ENCODE data around the gene SLC39A9.

SLC39A9 gene, protein sequence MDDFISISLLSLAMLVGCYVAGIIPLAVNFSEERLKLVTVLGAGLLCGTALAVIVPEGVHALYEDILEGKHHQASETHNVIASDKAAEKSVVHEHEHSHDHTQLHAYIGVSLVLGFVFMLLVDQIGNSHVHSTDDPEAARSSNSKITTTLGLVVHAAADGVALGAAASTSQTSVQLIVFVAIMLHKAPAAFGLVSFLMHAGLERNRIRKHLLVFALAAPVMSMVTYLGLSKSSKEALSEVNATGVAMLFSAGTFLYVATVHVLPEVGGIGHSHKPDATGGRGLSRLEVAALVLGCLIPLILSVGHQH

DNA sequence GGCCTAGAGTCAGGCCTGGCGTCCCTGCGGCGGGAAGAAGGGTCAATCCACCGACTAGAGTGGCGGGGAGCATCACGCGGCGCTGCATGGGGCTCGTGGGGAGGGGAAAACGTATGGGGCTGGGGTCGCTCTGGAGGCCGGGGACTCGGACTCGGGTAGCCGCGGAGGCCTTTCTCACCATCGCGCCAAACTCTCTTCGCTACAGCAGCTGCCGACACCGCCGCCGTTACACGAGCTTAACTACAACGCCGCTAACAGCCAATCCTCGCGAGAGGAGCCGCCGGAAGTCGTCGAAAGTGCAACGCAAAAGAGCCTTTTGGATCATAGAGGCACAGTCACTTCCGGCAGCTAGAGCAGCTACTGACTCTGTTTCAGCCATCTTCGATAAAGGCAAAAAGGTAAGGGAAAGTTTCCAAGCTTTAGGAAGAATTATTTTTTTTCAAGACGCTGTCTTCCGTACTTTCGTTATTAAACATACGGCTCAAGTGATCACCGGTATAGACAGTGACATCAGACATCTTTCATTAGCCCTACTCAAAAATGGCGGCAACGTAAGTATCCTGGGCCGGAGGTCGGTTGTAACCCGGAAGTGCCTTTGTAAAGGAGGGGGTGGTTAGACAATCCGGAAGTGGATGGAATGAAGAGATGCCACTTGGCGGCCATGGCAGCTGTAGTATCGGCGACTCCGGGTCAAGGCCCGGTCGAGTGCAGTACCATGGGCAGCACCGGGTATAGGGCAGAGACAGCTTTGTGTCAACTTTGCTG is at the start of gene SLC39A9, which contains the start of gene ERH:
SLC39A9 (plus strand) TSS at position 640 of the 765 bp plus-strand sequence. CDS start 678 bp downstream, outside the sequence.
ERH (minus strand) TSS at position 247 of the 765 bp plus-strand sequence; CDS start at position 181, 66 bp downstream.
- DNase-seq = peak; percentile 93

DNA sequence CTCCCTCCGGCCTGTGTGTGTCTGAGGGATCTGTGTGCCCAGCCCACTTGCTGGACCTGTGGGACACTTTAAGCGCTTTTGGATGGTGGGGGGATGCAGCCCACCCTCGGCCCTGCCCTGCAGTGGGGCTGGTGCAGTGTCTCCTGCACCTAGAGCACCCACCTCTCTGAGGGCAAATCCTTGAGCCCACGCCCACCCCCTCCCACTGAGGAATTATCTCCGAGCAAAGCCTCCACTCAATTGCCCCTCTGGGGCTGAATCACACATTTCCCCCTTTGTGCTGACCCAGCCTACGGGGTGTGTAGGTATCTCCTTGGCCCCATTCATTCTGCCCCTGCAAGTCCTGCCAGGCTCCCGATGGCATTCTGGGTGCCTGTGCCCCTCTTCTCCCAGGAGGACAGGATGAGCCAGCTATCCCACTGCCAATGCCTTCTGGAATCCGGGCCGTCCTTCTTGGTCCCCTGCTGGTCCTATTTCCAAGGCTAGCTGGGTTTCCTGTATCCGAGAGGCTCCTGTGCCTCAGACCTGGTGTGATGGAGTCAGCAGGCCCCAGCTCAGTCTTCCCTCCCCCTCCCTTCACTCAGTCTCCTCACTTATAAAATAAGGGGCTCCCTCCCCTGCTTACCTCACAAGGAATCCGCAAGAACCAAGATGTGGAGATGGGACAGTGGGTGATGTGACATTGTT is 49.3 kb upstream of the SLC39A9 start:
- no peak for DNase-seq

DNA sequence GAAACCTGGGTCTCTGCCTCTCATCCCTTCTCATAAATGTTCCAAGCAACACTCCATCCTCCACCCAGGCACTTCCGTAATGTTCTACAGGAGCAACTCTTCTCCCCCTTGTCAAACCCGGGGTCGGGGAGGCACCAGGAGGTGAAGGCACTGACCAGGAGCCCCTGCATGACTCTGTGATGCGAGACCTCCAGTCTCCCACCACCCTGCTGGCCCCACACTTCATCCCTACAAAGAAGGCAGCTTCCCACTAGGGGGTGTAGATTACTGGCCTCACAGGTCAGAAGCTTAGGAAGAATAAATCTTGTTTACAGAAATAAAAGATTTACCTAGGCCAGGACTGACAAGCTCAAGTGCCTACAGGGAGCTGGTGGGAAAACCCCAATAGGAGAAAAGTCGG is 47.6 kb upstream of the SLC39A9 start:
- no peak for DNase-seq

DNA sequence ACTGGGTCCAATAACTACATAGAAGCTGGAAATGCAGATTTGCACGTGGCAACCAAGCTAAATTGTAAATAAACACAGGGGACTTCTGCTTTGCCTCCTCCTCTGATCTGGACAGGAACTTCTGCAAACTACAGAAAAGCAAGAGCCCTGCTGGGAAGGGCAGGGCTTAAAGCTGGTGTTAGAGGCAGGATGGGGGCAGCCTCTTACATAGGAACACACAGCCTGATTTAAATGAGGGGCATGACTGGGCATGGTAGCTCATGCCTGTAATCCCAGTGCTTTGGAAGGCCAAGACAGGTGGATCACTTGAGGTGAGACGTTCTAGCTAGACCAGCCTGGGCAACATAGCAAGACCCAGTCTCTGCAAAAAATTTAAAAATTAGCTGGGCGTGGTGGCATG is 47.1 kb upstream of the SLC39A9 start:
- DNase-seq = no peak

DNA sequence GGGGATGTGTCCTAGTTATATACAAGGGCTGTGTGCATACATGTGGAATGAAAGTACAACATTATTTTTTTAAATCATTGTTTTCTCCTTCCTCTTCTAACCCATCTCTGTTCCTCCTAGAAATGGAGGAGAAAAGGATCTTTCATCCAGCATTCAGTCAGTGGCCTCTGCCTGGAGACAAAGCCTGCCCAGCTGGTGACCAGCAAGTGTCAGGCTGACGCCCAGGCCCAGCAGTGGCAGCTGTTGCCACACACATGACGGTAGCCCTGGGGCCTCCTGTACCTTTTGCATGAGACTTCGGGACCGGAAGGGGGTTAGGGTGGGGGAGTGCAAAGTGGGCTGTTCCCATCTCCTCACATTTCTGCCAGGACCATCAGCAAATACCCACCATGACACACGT is 46.6 kb upstream of the SLC39A9 start:
- no peak for DNase-seq

DNA sequence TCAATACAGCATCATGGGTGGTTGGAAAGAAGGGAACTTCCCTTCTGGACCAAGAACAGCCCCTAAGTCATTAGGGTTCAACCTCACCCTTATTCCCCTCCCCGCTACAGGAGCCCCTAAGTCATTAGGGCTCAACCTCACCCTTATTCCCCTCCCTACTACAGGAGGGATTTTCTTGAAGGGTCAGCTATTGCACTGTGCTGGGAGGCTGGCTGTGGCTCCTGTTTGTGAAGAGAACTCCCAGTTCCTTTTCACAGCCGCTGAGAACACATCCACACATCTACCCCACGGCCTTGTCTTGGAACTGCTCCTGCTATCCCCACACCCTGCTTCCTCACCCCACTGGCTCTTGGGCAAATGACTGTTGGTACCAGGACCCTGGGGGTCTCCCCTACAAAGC is 45.3 kb upstream of the SLC39A9 start:
- no peak for DNase-seq

DNA sequence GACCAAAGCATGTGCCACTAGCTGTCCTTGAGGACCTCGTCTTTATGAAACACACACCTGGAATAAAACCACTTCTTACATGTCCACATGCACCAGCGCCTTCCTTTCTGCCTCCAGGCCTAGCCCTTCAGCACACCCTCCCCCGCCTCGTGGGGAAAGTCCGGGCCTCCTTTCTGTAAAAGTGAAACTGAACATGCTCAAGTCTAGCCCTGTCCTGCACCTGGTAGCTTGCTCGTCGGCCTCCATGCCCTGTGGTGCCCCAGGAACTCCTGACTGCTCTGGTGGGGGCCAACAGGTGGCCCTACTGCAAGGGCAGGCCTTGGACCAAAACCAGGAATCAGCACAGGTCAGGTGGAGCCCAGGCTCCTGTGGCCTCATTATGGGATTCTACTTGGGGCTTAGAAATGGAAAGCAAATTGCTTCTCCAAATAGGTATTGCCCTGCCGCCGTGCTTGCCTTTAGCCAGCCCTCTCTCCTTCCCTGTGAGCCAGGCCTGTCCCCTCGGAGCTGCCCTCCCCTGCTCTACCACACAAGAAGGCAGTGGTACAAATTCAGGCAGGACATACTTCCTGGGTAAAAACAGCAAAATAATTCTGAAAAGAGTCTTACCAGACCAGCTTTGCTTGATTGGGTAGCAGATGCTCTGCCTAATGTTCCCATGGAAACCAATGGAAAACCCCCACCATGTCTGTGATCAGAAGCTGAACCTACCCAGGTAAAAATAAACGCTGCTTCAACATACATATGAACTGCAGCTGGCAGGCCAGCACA is 43.9 kb upstream of the SLC39A9 start:
- DNase-seq = no peak

DNA sequence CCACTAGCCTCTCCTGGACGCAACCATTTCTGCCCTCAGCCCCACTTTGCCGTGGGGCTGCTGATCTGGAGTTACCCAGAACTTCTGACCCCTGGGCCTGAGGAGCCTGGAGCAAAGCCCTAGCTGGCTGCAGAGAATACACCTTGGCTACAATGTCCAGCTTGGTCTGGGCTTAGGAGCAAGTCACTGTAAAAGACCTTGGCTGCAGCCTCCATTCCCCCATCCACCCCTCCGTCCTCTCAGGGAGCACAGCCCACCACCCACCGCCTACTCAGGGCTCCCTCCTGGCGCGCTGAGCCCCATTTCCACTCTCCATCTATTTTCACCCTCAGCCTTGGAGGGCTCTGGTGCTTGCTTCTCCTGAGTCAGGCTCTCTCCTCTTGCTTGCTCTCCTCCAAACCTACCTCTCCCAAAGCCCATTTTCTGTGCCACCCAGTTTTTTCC is 43.3 kb upstream of the SLC39A9 start:
- DNase-seq = no peak

DNA sequence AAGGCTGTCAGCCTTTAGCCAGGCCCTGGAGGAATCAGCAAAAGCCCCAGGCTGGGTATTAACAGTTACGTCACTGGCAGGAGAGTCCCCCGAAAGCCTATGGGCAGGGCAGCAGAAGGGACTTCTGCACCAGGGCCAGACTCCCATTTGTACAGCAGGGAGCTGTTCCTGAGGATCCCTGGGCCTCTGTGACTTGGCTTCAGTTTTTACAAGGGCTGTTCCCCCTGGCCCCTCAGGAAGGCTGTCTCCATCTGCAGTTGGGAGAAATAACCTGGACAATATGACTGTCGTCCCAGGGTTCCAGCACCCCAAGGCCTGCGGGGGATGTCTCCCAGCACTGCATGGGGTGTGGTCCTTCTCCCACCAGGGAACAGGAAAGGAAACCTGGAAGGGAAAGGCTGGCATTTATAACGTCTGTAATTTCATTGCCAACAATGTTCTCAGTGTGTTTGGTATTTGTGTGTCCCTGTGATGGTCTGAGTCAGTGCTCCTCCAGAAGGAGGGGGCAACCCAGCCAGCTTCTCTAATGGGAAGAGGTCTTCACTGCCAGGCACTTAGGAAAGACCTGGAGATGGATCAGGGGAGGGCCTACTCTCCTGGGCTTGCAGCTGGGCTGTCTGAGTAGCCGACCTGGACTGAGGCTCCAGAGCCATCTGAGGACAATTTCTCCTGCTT is 42.7 kb upstream of the SLC39A9 start:
- DNase-seq = no peak

DNA sequence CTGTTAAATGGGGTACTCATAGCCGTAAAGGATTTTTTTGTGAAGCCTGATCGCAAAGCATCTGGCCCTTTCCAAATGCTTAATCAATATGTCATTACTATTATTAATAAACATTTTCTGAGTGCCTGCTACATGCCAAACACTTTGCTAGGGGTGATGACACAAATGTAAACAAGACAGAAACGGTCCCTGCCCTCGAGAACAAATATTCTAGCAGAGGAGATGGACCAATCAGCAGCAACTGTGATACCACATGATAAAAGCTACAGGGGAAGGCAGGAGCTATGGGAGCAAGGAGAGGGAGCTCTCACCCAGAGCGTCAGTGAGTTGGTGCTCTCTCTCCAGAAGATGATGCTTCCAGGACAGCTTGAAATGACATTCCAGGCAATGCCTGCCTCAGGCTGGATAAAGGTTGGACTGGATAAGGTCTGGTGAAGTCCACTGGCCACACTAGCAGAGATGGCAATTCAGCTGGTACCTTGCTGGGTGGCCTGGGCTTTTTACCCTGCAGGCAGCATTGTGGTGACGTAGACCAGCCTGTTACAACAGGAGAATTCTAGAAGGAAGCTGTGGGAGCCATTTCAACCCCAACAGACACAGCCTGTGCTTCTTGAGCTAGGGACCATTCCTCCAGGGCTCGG is 41.5 kb upstream of the SLC39A9 start:
- DNase-seq = no peak

DNA sequence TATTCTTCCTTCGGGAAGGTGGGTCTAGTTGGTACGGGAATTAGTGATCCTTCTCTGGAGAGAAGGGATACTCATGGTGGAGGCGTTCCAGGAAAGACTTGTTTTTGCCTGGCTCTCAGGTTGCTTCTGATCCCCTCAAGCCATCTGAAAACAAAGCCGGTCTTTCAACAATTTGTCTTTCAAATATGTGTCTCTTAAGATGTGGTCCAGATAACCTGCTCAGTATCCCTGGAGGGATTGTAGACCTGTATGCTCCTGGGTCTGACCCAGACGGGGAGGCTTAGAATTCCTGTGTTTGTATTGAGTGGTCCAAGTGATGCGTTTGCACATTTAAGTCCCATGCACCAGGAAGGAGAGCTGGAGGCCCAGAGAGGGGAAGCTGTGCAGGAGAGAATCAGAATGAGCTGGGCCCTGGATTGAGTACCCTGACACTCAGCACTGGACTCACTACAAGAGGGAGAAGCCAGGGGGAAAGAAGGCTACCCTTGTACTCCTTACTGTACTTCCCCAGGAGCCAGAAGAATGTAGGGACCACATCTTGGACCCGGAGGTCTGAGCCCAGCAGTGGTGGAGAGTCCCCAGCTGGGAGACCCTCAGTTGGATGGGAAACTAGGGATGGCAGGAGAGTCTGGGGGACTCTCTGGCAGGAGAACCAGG is 40.8 kb upstream of the SLC39A9 start:
- DNase-seq = no peak

DNA sequence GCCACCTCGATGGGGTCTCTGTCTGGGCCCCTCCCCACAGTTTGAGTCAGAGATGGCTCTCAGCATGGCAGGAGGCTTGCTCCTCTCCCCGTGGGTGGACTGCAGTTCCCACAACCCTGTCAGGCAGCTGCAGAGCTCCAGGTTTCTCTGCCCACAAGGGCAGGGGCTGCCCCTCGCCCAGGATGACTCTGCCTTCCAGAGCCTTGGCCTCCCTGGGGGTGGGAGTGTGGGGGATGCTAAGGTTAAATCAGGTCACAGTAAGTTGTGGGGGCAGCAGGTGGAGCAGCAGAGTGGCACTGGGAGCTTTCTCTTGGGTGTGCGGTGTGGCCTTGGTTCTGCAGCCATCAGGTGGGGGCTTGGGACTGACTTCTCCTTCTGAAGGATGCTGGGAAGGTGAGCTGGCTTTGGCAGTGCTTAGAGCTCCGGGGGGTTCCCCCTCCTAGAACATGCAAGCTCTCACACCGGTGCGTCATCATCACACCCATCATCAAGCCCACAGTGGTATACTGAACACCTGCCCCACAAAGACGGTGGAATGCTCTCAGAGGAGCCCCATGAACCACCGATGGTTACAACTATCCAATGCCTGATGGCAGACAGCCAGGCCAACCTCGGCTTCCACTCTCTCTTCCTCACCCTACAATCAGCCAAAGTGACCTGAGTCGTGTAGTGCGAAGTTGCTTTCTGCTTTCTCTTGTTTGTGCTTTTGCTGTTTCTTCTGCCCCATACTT is 40.1 kb upstream of the SLC39A9 start:
- no peak for DNase-seq

DNA sequence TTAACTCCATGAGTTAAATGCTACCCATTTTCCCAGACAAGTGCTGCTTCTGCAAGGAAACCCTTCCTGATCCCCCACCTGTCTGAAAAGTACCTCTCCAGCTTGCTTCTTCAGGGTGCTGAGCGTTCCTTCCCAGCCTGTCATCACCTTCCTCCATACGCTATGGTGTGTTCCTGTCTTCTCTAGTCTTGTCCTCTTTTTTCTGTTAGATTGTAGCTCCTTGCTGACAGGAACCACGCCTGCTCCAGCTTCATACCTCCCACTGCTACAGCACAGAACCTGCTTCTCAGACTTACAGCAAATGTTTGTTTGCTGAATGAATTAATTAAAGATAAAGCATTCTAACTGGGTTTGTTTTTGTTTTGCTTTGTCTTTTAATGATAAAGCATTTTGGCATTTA is 39.5 kb upstream of the SLC39A9 start:
- DNase-seq = no peak

DNA sequence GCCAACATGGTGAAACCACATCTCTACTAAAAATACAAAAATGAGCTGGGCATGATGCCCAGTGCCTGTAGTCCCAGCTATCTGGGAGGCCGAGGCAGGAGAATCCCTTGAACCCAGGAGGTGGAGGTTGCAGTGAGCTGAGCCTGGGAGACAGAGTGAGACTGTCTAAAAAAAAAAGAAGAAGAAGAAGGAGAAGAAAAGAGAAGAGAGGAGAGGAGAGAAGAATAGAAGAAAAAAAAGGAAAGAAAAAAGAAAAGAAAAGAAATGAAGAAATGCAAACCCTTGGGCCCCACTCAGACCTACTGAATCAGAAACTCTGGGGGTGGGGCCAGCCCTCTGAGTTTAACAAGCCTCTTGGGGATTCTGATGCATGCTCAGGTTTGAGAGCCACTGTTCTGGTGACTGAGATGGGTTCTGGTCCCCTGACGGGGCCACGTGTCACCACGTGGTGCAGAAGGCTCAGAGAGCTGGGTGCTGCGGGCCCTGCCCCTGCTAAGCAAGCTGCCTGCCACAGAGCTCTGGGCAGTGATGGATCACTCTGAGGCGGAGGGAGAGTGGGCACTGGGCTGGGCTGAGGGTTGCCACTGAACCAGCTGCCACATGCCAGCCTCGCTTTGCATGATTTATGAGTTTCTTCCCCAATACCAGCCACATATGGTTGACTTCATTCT is 37.9 kb upstream of the SLC39A9 start:
- DNase-seq = no peak

DNA sequence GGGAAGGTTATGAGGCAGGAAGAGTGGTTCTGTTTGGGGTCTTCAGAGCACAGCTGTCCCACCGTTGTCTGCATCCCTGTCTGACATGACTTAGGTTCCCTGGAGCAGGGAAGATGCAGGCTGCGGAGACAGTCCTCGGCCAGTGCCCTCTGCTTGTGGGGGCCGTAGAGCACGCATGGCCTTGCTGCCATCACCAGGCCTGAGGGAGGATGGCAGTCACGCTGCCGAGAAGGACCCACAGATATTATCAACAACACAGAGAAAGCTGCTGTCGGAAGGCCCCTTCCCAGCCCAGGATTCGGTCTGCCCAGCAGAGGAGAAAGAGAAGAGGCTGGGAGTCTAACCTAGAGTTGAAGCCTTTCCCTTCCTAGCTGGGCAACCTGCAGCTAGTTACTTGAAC is 35.4 kb upstream of the SLC39A9 start:
- no peak for DNase-seq

DNA sequence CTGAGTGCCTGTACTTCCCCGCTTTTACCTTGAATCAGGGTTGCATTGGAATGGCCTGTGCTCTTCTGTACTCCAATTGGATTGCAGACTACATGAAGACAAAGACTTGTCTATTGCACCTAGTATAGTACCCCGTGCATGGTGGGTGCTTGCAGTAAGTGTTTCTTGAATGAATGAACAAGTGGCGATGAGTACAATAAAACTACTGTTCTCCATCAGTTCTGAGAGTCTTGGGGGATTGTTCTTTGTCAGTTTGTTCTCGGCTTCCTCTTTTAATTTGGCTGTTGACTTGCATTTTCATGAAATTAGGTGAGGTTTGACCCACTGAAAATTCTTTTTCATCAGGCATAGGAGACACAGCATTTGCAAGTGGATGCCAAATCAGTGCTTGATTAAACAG is 34.5 kb upstream of the SLC39A9 start:
- DNase-seq = no peak

DNA sequence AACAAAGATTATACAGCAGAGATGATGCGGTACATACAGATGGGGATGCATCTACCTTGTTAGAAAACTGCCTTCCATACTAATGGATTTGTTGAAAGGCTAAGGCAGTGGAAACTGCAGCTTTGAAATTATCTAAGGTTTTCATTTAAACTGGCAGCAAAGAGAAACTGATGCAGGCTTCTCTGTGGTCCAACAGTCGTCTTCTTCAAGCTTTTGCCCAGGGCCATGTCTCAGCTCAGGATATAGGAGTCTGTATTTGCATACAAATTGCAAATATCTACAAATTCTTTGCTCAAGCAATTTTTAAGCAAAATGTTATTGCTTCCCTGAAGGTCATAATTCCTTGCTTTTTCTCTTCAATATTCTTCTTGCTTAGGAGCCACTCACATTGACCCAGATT is 34.1 kb upstream of the SLC39A9 start:
- DNase-seq = no peak

DNA sequence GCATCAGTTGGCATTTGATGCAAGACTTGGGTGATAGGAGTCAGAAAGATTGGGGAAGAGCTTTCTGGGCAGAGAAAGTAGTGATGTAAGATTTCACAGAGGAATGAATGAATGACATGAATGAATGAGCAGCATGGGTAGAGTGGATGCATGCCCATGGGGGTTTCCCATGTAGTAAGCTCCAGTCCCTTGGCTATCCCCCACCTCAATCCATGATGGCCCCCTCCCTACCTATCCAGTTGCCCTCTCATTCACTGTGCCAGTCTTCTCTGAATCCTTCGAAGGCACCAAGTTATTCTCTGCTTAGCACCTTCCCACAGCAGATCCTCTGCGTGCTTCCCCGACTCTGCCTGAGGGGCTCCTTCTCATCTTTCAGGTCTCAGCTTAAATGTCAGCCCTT is 32.4 kb upstream of the SLC39A9 start:
- no peak for DNase-seq

DNA sequence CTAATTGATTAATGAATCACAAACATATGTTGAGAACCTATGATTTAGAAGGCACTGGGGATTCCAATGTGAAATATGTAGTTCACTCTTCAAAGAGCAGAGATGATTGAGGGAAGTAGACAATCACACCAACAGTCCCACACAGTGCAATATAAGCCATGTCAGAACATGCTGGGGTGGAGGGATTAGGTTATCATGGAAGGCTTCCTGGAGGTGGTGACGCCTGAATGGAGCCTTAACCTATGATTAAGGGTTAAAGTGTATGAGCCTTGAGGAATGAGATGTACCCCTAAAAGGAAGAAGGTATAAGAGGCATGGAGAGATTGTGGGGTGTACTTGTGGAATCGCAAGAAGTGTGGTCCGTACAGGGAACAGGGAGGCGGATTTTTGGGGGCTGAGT is 31.7 kb upstream of the SLC39A9 start:
- no peak for DNase-seq

DNA sequence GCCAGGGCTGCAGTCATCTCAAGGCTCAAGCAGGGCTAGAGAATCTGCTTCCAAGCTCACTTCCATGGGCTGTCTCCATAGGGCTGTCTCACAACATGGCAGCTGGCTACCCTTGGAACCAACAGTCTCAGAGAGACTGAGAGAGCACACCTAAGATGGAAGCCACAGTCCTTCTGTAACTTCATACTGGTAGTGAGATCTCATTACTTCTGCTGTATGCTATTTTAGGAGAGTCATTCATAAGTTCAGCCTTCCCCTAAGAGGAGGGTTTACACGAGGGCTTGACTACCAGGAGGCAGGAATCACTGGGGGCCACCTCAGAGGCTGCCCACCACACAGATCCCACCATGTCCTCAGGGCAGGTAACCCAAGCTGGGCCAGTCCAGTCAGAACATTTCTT is 30.1 kb upstream of the SLC39A9 start:
- DNase-seq = no peak
